A549 (cell line): ENCODE data around the gene TRMT13. TPM values are rescaled to one million over a fixed set of nuclear protein-coding genes. Genes with fewer than 3 reads are reported as not detected.

Source experiments
- ATAC-seq, 2 experiments: fragments of 200-7000 bp in 1 of 2; fragments of >200 bp in 1 of 2; cut with Nextera tagmentation in 1 of 2; cut with Tn5 transposase in 1 of 2; 3 replicates each; pipeline versions ENCODE4 v1.8.0 to v1.9.1; 2018 to 2020; ENCODE audit warnings: mild to moderate bottlenecking in 1 of 2, moderate library complexity in 1 of 2
- CTCF ChIA-PET: fragments of 300-600 bp; sonication (Branson Sonifier 250); formaldehyde crosslinking; extraction: SDS; loops from one replicate; lab custom pipeline; 2021; ENCODE audit warnings: antibody characterized with exemption, inconsistent platforms; lab: Yijun Ruan, JAX
- POLR2A ChIA-PET: fragments of 350-600 bp; formaldehyde crosslinking; extraction: SDS; loops from one replicate; lab custom pipeline; 2021; ENCODE audit warnings: antibody characterized with exemption, inconsistent platforms; lab: Yijun Ruan, JAX
- DNase-seq, 2 experiments: peaks; one replicate each; pipeline versions ENCODE4 v3.0.0 to v3.0.0-alpha.2; 2011 to 2016; ENCODE audit warnings: low read depth in 1 of 2, low spot score in 1 of 2
- FAIRE-seq: peaks from 2 replicates; lab custom pipeline; 2011; peaks lifted over from hg19 to GRCh38; lab: Jason Lieb, UNC
- H3K27ac ChIP-seq, 2 experiments: fragments of >200 bp; sonication (Bioruptor Twin); formaldehyde crosslinking; 3 replicates each; pipeline ENCODE4 v1.5.1; 2016 to 2017
- H3K4me1 ChIP-seq: fragments of >200 bp; sonication (Bioruptor Twin); formaldehyde crosslinking; 3 replicates; pipeline ENCODE4 v1.6.1; 2016
- H3K4me2 ChIP-seq: fragments of >200 bp; sonication (Bioruptor Twin); formaldehyde crosslinking; 3 replicates; pipeline ENCODE4 v1.6.1; 2016
- H3K4me3 ChIP-seq: fragments of >200 bp; sonication (Bioruptor Twin); formaldehyde crosslinking; 3 replicates; pipeline ENCODE4 v1.5.1; 2016
- H3K9me3 ChIP-seq: fragments of >200 bp; sonication (Bioruptor Twin); formaldehyde crosslinking; 3 replicates; pipeline ENCODE4 v1.6.1; 2016
- ATOH8 ChIP-seq: fragments of 250-450 bp; sonication (Bioruptor Pico); IDR thresholded peaks from 2 replicates; pipeline ENCODE4 v1.5.0; 2020; ENCODE audit warnings: low read depth, mild to moderate bottlenecking, moderate library complexity
- CBX8 ChIP-seq: fragments of 200-600 bp; sonication (generic); IDR thresholded peaks from 2 replicates; pipeline ENCODE4 v1.6.1; 2016
- CEBPB ChIP-seq, 2 experiments: fragments of >200 bp in 1 of 2; sonication (Bioruptor Twin) in 1 of 2; formaldehyde crosslinking in 1 of 2; IDR thresholded peaks; 2 replicates each; pipeline ENCODE4 v1.6.1; 2012 to 2016
- EHMT2 ChIP-seq: fragments of 200-600 bp; sonication (generic); IDR thresholded peaks from 2 replicates; pipeline ENCODE4 v1.6.1; 2016; ENCODE audit warnings: antibody characterized with exemption, low read depth, mild to moderate bottlenecking, moderate library complexity
- GATA3 ChIP-seq: IDR thresholded peaks from 2 replicates; pipeline ENCODE4 v1.6.1; 2012; ENCODE audit warnings: borderline replicate concordance
- HMGXB4 ChIP-seq: fragments of 250-450 bp; sonication (Bioruptor Pico); IDR thresholded peaks from 2 replicates; pipeline ENCODE4 v1.5.0; 2021; ENCODE audit warnings: mild to moderate bottlenecking, moderate library complexity, borderline replicate concordance
- HOXB5 ChIP-seq: fragments of 250-450 bp; sonication (Bioruptor Pico); IDR thresholded peaks from 2 replicates; pipeline ENCODE4 v1.5.0; 2020; ENCODE audit warnings: mild to moderate bottlenecking, moderate library complexity
- KDM1A ChIP-seq: fragments of 200-600 bp; sonication (generic); IDR thresholded peaks from 2 replicates; pipeline ENCODE4 v1.6.1; 2016; ENCODE audit warnings: low read depth, mild to moderate bottlenecking
- MAFK ChIP-seq: fragments of 450-650 bp; IDR thresholded peaks from 2 replicates; pipeline ENCODE4 v1.6.1; 2014; ENCODE audit not compliant: partially characterized antibody
- MAZ ChIP-seq: fragments of 150-350 bp; IDR thresholded peaks from 2 replicates; pipeline ENCODE4 v1.6.1; 2014; ENCODE audit warnings: antibody characterized with exemption, low read depth, low read length, borderline replicate concordance
- MYC ChIP-seq: IDR thresholded peaks from 2 replicates; pipeline ENCODE4 v1.6.1; 2012; ENCODE audit warnings: mild to moderate bottlenecking, inconsistent platforms, low read length, improper control_type of control experiment, borderline replicate concordance
- RAD21 ChIP-seq, 2 experiments: fragments of >200 bp in 1 of 2; sonication (Bioruptor Twin) in 1 of 2; formaldehyde crosslinking in 1 of 2; IDR thresholded peaks in 1 of 2; conservative IDR thresholded peaks in 1 of 2; 2 replicates in 1 of 2; 3 replicates in 1 of 2; pipeline ENCODE4 v1.6.1; 2012 to 2018; ENCODE audit warnings: inconsistent platforms in 1 of 2
- RCOR1 ChIP-seq: fragments of 150-350 bp; IDR thresholded peaks from 2 replicates; pipeline ENCODE4 v1.6.1; 2014; ENCODE audit warnings: antibody characterized with exemption, low read length, low read depth
- REST ChIP-seq: fragments of 200-600 bp; sonication (generic); IDR thresholded peaks from 2 replicates; pipeline ENCODE4 v1.6.1; 2016; ENCODE audit warnings: antibody characterized with exemption, mild to moderate bottlenecking, moderate library complexity
- RFX5 ChIP-seq: fragments of 450-650 bp; IDR thresholded peaks from 2 replicates; pipeline ENCODE4 v1.7.1; 2014; ENCODE audit warnings: antibody characterized with exemption, mild to moderate bottlenecking, moderate library complexity
- ZC3H11A ChIP-seq: fragments of 450-650 bp; IDR thresholded peaks from 2 replicates; pipeline ENCODE4 v1.6.1; 2014; ENCODE audit warnings: antibody characterized with exemption, mild to moderate bottlenecking
- ZNF302 ChIP-seq: fragments of 250-450 bp; sonication (Bioruptor Pico); IDR thresholded peaks from 2 replicates; pipeline ENCODE4 v1.9.0; 2021; ENCODE audit warnings: inconsistent platforms, mild to moderate bottlenecking, moderate library complexity
- WGBS: methylation state at CpG from one replicate; pipeline ENCODE4 v1.1.6; 2017; ENCODE audit errors: missing lambda C conversion rate; 5-methylcytosine and 5-hydroxymethylcytosine counted together
- polyA plus RNA-seq, 4 experiments: library from polyadenylated mRNA; depleted of rRNA in 3 of 4; stranded (reverse); fragments of >200 nt; fragmentation: RNase III in 1 of 4; extraction: RNeasy Plus Mini Kit Qiagen cat#74134 plus additional on column Dnase treatment in 1 of 4; gene quantifications; 2 replicates in 3 of 4; 3 replicates in 1 of 4; pipeline ENCODE4 v1.2.3, GENCODE V29; 2011 to 2017

Gene TRMT13
- polyA plus RNA-seq, 2 of the 4 experiments (the other 2 are of a cell fraction), result 9.9 to 21.7 TPM

GRCh38 chr1:100101564-100101963 is 31.4 kb upstream of the TRMT13 start:
- Histone ChIP-seq H3K4me3 (no peak overlapping the region), H3K27ac (no peak overlapping the region), H3K9me3 (no peaks in the 10 kb centered on the region), H3K4me1 (no peaks in the 10 kb centered on the region), H3K4me2 (no peak overlapping the region)
- no peak for ATAC-seq
- ChIA-PET POLR2A (no interaction called here), CTCF (interaction anchor here (1.3 kb wide), 1 partner anchor 358 kb away, joined by 3 read pairs; no protein-coding TSS in a partner anchor)
- no peak for DNase-seq
- no peak for FAIRE-seq
- WGBS, result 76% methylated on average over 2 of the region's 2 CpGs
- TF ChIP-seq RFX5 (no peak), MAFK (no peak), EHMT2 (no peak), ZNF302 (CRISPR knock-in tag) (no peak), HMGXB4 (CRISPR knock-in tag) (no peak), RCOR1 (no peak), HOXB5 (CRISPR knock-in tag) (no peak), RAD21 (conservative IDR thresholded peaks at IDR 0.05 in 1 of 2, IDR thresholded peaks at IDR 0.05 in 1 of 2) (no peak), GATA3 (no peak), MYC (no peak)

GRCh38 chr1:100107696-100108095 is 25.3 kb upstream of the TRMT13 start:
- H3K4me1 ChIP-seq, result no peaks in the 10 kb centered on the region
- DNase-seq, result no peak
- no peak for FAIRE-seq
- CTCF ChIA-PET, result no interaction called here
- H3K27ac ChIP-seq, result no peak overlapping the region
- no peak for TF ChIP-seq RCOR1
- no peak for TF ChIP-seq MYC
- no peak for TF ChIP-seq MAZ
- TF ChIP-seq KDM1A, result no peak
- TF ChIP-seq CBX8, result no peak
- TF ChIP-seq CEBPB (IDR thresholded peaks at IDR 0.05), result no peak
- TF ChIP-seq REST, result no peak
- TF ChIP-seq ATOH8 (CRISPR knock-in tag), result no peak
- no peak for TF ChIP-seq ZC3H11A
- TF ChIP-seq, all 56 proteins: peak for 0
- POLR2A ChIA-PET, result no interaction called here
- Histone ChIP-seq H3K9me3 (no peaks in the 10 kb centered on the region), H3K4me2 (no peak overlapping the region), H3K4me3 (no peak overlapping the region)
- ATAC-seq, result no peak
- WGBS, result 86% methylated on average over 4 of the region's 4 CpGs
